CD14-positive monocyte (primary cell): ENCODE data around the gene ERO1A. TPM values are rescaled to one million over a fixed set of nuclear protein-coding genes. Genes with fewer than 3 reads are reported as not detected.

Source experiments
- DNase-seq, 3 donors: peaks; one replicate each; pipeline ENCODE4 v3.0.0-alpha.2; 2011 to 2022
- H2AFZ ChIP-seq: 2 replicates; pipeline ENCODE4 v1.6.0; 2012; ENCODE audit warnings: mild to moderate bottlenecking, low read depth, low read length, inconsistent platforms; ENCODE audit not compliant: insufficient read depth, poor library complexity, severe bottlenecking
- H3K27ac ChIP-seq, 2 donors: 1 replicate in 1 of 2; 2 replicates in 1 of 2; pipeline ENCODE4 v1.5.1; 2012 to 2013; ENCODE audit warnings: low read length in 2 of 2, control low read depth in 1 of 2, inconsistent platforms in 1 of 2, low read depth in 1 of 2, mild to moderate bottlenecking in 1 of 2
- H3K27me3 ChIP-seq, 2 donors: one replicate each; pipeline versions ENCODE4 v1.6.0 to v1.6.1; 2011 to 2013; ENCODE audit warnings: low read length in 2 of 2; ENCODE audit not compliant: control insufficient read depth in 2 of 2, insufficient read depth in 2 of 2
- H3K36me3 ChIP-seq, 2 donors: replicated peaks in 1 of 2; 1 replicate in 1 of 2; 2 replicates in 1 of 2; pipeline versions ENCODE4 v1.5.1 to v1.6.1; 2012 to 2013; ENCODE audit warnings: low read length in 2 of 2, control low read depth in 1 of 2, inconsistent platforms in 1 of 2, mild to moderate bottlenecking in 1 of 2; ENCODE audit not compliant: insufficient read depth in 2 of 2, control insufficient read depth in 1 of 2
- H3K4me1 ChIP-seq, 2 donors: 1 replicate in 1 of 2; 2 replicates in 1 of 2; pipeline versions ENCODE4 v1.5.1 to v1.6.1; 2012 to 2013; ENCODE audit warnings: low read length in 2 of 2, control low read depth in 1 of 2, inconsistent platforms in 1 of 2, mild to moderate bottlenecking in 1 of 2, moderate library complexity in 1 of 2; ENCODE audit not compliant: insufficient read depth in 2 of 2, control insufficient read depth in 1 of 2
- H3K4me2 ChIP-seq: replicated peaks from 2 replicates; pipeline ENCODE3; 2012; ENCODE audit warnings: low read length, moderate library complexity, mild to moderate bottlenecking; ENCODE audit not compliant: poor library complexity, severe bottlenecking; ENCODE audit errors: extremely low read depth
- H3K4me3 ChIP-seq, 3 experiments: fragments of 200-600 bp in 1 of 3; sonication (generic) in 1 of 3; replicated peaks in 1 of 3; 1 replicate in 2 of 3; 2 replicates in 1 of 3; pipeline ENCODE4 v1.5.1; 2011 to 2013; ENCODE audit warnings: low read length in 3 of 3, mild to moderate bottlenecking in 3 of 3, control low read depth in 2 of 3, low read depth in 2 of 3, inconsistent platforms in 1 of 3, moderate library complexity in 1 of 3
- H3K79me2 ChIP-seq: 2 replicates; pipeline ENCODE4 v1.6.0; 2012; ENCODE audit warnings: mild to moderate bottlenecking, control low read depth, inconsistent platforms, low read length, moderate library complexity; ENCODE audit not compliant: insufficient read depth
- H3K9ac ChIP-seq: 2 replicates; pipeline ENCODE4 v1.6.0; 2017; ENCODE audit warnings: low read length, mild to moderate bottlenecking; ENCODE audit not compliant: insufficient read depth, poor library complexity, severe bottlenecking
- H3K9me3 ChIP-seq, 2 donors: replicated peaks in 1 of 2; 1 replicate in 1 of 2; 2 replicates in 1 of 2; pipeline versions ENCODE4 v1.5.1 to v1.6.1; 2012 to 2013; ENCODE audit warnings: low read length in 2 of 2, control low read depth in 1 of 2; ENCODE audit not compliant: control insufficient read depth in 1 of 2, insufficient read depth in 1 of 2
- H4K20me1 ChIP-seq: 2 replicates; pipeline ENCODE4 v1.6.0; 2012; ENCODE audit warnings: mild to moderate bottlenecking, low read length, control low read depth, moderate library complexity; ENCODE audit not compliant: insufficient read depth
- H3K27ac Mint-ChIP-seq, 7 donors: one replicate each; pipeline ENCODE4 v1.8.0; 2020; ENCODE audit warnings: mild to moderate bottlenecking in 7 of 7, mixed read lengths in 7 of 7, moderate library complexity in 6 of 7, inconsistent platforms in 2 of 7
- H3K27me3 Mint-ChIP-seq, 3 donors: one replicate each; pipeline ENCODE4 v1.8.0; 2021 to 2022; ENCODE audit warnings: low read depth in 3 of 3, mild to moderate bottlenecking in 3 of 3, mixed read lengths in 3 of 3, moderate library complexity in 3 of 3, inconsistent platforms in 1 of 3
- H3K36me3 Mint-ChIP-seq, 2 donors: one replicate each; pipeline ENCODE4 v1.8.0; 2020; ENCODE audit warnings: mixed read lengths in 2 of 2, inconsistent platforms in 1 of 2, mild to moderate bottlenecking in 1 of 2
- H3K4me1 Mint-ChIP-seq: one replicate; pipeline ENCODE4 v1.8.0; 2020; ENCODE audit warnings: mild to moderate bottlenecking, mixed read lengths
- H3K4me3 Mint-ChIP-seq, 2 donors: one replicate each; pipeline ENCODE4 v1.8.0; 2020; ENCODE audit warnings: mild to moderate bottlenecking in 2 of 2, mixed read lengths in 2 of 2, moderate library complexity in 1 of 2
- H3K9me3 Mint-ChIP-seq, 7 donors: one replicate each; pipeline ENCODE4 v1.8.0; 2020 to 2022; ENCODE audit warnings: mixed read lengths in 7 of 7, mild to moderate bottlenecking in 6 of 7, moderate library complexity in 6 of 7, inconsistent platforms in 2 of 7
- CTCF ChIP-seq: fragments of 200-600 bp; IDR thresholded peaks from one replicate; pipeline ENCODE4 v1.8.0; 2022; ENCODE audit warnings: antibody characterized with exemption, mild to moderate bottlenecking
- WGBS: methylation state at CpG from one replicate; pipeline ENCODE4 v1.1.5; 2013; ENCODE audit warnings: missing lambda C conversion rate; ENCODE audit not compliant: insufficient coverage; 5-methylcytosine and 5-hydroxymethylcytosine counted together
- intact Hi-C, 2 donors: fragments of 100-400 bp; cut with micrococcal nuclease; formaldehyde crosslinking; loops; one replicate each; pipeline versions ENCODE4 v1.15.0 to v1.15.1; 2023
- polyA plus RNA-seq, 3 donors: library from polyadenylated mRNA; depleted of rRNA in 1 of 3; unstranded in 2 of 3; stranded (reverse) in 1 of 3; fragments of 300-500 nt in 2 of 3; fragments of >200 nt in 1 of 3; fragmentation: Illumina TruSeq in 2 of 3; gene quantifications; 1 replicate in 2 of 3; 2 replicates in 1 of 3; pipeline ENCODE4 v1.2.3, GENCODE V29; 2012 to 2021

The ERO1A gene
- polyA plus RNA-seq, 3 donors, result 22.1 to 39.5 (median 29.2) TPM

GRCh38 chr14:52690983-52691760 is 4.2 kb downstream of the ERO1A start:
- no peak overlapping the region for H3K9ac ChIP-seq
- peaks cover 92% of the 10 kb centered on the region for H3K79me2 ChIP-seq
- H3K9me3 ChIP-seq, result no peaks in the 10 kb centered on the region
- no peaks in the 10 kb centered on the region for H3K27me3 ChIP-seq
- Mint-ChIP-seq H3K4me3 (no peak overlapping the region), H3K4me1 (peaks cover 42% of the 10 kb centered on the region), H3K9me3 (no peaks in the 10 kb centered on the region), H3K27ac (peak overlapping the region in 1 of 7 donors; percentile 53), H3K27me3 (peaks cover 0 to 1% (median 0%) of the 10 kb centered on the region in 3 donors), H3K36me3 (peaks cover 3 to 6% of the 10 kb centered on the region in 2 donors)
- H3K27ac ChIP-seq, result no peak overlapping the region
- intact Hi-C loops, result loop anchor here in 1 of 2 donors (10.0 kb wide), 1 partner anchor 376 kb away; the partner anchor contains the start of gene PTGER2
- no peaks in the 10 kb centered on the region for H3K36me3 ChIP-seq
- H3K4me2 ChIP-seq, result no peak overlapping the region
- 93% methylated on average over 3 of the region's 7 CpGs for WGBS
- H2AFZ ChIP-seq, result no peak overlapping the region
- TF ChIP-seq CTCF, result no peak
- DNase-seq, result no peak
- H3K4me3 ChIP-seq, result no peak overlapping the region
- peaks cover 69% of the 10 kb centered on the region for H4K20me1 ChIP-seq
- peaks cover 27 to 33% of the 10 kb centered on the region in 2 donors for H3K4me1 ChIP-seq

DNA sequence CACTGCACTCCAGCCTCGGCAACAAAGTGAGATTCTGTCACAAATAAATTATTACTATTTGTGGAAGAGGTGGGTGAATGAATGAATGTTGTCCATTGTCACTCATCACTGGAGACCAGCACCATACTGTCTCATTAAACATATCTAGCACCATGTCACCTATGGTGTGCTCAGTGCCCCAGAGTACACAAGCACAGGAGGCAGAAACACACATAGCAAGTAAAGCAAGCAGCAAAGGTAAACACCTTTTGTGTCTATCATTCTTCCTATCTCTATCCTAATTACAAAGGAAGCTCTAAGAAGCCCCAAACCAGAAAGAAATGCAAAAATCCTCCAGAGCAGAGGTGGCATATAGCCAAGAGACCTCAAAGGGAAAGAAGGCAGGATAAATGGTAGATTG is 9.2 kb downstream of the ERO1A start:
- peaks cover 87% of the 10 kb centered on the region for H3K79me2 ChIP-seq
- no peak overlapping the region for H3K9ac ChIP-seq
- Mint-ChIP-seq H3K9me3 (no peaks in the 10 kb centered on the region), H3K36me3 (peaks cover 6 to 18% of the 10 kb centered on the region in 2 donors), H3K4me3 (no peak overlapping the region), H3K27me3 (peaks cover 0 to 1% (median 0%) of the 10 kb centered on the region in 3 donors), H3K27ac (no peak overlapping the region), H3K4me1 (peaks cover 17% of the 10 kb centered on the region)
- no peaks in the 10 kb centered on the region for H3K27me3 ChIP-seq
- H3K36me3 ChIP-seq, result peaks cover 4 to 9% of the 10 kb centered on the region in 2 donors
- TF ChIP-seq CTCF, result no peak
- no peaks in the 10 kb centered on the region for H3K9me3 ChIP-seq
- DNase-seq, result no peak
- no peak overlapping the region for H3K4me3 ChIP-seq
- peaks cover 72% of the 10 kb centered on the region for H4K20me1 ChIP-seq
- WGBS, result no CpG with 5 or more reads among the region's 1 CpG
- intact Hi-C loops, result no loop called here
- no peaks in the 10 kb centered on the region for H3K4me1 ChIP-seq
- no peak overlapping the region for H2AFZ ChIP-seq
- H3K4me2 ChIP-seq, result no peak overlapping the region
- H3K27ac ChIP-seq, result peak overlapping the region in 1 of 2 donors; percentile 40
